Ramos (cell line): ENCODE measurements around the gene C11orf42.

ENCODE experiments used
- in situ Hi-C: fragments of 300-500 bp; cut with MboI; formaldehyde crosslinking; loops from one replicate; pipeline ENCODE4 v1.14.3; 2022; ENCODE audit warnings: low sequenced_read_pairs; ENCODE audit not compliant: unreplicated experiment

C11orf42 gene

DNA sequence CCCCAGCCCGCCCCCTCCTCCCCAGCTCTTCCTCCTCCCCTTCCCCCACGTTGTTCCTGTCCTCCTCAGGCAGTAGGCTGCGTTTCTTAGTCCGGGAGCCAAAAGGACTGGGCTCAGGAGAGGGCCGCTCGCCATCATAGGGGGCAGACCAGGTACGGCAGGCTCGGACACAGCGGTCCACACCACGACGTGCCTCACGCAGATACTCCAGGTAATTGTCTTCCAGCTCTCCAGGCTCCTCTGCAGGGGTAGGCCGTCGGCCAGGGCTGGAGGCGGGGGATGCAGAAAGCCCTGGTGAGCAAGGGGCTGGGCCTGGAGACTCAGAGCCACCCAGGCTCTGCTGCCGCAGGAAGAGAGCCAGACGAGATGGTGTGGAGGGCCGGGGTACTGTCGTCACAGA lies 12.4 kb downstream of the C11orf42 start:
- in situ Hi-C loops = no loop called here

DNA sequence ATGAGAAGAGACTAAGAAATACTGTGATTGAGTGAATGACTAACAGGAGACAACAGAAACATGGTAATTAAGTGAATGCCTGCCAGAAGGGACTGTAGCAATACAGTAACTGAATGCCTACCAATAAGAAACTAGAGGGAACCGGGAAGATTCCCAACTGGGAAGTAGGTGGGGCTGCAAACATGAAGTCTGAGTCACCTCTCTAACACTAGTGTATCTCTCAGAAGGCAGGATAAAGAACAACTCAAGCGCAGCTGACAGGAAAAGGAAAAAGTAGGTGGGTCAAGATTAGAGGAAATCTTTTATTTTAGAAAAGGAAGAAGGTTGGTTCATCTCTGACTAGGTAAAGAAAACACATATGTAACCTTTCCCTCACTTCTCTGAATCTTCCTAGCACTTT lies 14.0 kb downstream of the C11orf42 start:
- in situ Hi-C loops = no loop called here

DNA sequence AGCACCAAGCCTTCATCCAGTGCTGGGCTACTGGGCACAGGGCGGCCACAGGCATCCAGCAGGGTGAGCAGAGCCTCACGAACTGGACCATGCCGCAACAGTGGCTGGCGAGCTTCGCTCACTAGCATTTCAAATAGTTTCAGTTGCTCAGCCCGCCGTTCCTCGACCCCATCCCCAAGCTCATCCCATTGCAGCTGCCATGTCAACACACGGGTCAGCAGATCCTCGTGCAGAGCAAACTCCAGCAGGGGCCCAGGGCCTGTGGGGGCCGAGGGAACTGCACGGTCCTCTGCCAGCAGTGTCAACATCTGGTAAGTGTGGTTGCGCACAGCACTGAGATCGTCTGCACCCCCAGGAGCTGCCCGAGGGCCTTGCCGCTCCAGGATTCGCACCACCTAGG lies 18.5 kb downstream of the C11orf42 start:
- in situ Hi-C loops = no loop called here

DNA sequence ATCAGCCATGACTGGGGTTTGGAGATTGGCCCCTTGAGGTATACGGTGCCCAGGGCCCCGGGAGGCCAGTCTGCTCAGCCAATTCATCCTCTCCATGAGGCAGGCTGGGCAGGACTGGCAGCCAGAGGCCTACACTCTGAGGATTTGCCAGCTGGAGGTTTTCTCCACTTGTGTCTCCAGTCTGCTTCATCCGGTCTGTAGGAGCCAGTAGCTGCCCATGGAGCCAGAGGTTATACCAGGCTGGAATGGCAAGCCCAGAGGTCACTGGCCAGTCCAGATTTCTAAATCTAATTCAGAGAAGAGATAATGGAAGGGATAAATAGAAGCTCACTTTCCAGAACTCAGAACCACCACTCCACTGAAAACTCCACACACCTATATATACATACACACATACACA lies 19.1 kb downstream of the C11orf42 start:
- in situ Hi-C loops = no loop called here

DNA sequence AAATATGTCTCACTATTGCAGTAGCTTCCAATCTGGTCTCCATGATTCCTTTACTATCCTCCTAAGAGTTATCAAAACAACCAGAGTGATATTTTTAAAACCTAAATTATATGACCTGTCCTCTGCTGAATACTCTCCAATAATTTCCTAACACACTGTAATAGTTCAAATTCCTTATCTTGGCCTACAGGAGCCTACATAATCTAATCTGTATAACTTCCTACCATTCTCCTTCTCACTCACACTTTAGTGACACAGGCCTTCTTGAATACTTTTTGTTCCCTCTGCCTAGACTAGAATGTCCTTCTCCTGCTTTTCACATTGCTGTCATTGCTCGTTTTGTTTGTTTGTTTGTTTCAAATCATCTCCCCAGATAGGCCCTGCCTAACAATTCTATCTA lies 19.7 kb downstream of the C11orf42 start:
- in situ Hi-C loops = no loop called here

DNA sequence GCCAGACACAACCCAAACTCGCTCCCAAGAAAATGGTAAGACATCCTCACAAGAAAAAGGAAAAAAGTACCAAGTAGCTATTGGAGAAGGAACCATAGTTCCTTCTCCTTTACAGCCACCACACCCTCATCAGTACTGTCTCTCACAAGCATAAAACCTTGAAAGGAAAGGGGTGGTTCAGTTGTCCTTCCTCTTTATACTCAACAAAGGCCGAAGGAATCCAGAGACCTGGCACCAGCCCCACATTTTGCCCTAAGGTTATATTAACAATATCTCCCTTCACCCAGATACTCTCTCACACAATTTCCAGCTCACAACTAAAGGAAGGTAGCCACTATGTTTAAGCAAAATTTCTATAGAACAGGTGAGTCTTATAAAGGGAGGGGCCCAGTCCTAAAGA lies 20.5 kb downstream of the C11orf42 start:
- in situ Hi-C loops = no loop called here

DNA sequence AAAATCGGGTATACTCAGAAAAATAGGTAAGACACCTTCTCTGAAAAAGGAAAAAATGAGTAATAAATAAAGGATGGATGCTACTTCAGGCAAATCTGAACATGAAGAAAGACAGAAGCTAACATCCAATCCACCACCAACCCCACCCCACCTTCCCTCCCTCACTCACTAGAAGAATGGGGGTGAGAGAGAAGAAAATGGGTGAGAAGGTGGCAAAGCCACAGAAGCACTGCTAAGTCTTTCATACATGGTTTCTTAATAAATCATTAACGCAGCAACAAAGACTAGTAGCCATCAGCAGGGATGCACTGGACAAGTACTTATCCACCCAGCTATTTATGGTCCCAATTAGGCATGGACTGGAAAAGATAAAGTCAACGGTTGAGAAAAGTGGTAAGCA lies 23.2 kb downstream of the C11orf42 start:
- in situ Hi-C loops = no loop called here

DNA sequence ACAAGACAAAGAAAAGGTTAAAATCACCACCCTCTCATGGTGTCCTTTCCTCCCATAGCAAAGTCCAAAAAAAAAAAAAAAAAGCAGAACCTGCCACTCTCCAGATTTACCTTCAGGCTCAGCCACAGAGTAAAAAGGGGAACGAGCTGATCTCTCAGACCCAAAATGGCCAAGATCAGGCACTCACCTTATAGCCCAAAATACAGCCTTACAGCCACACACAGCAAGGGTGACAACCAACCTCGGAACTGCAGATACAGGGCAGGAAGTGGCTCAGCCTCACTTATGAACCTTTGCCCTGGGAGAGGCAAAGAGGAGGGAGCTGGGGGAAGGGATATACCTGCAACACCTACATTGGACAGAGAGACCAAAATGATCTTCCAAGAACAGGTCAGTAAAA lies 24.6 kb downstream of the C11orf42 start:
- in situ Hi-C loops = no loop called here

DNA sequence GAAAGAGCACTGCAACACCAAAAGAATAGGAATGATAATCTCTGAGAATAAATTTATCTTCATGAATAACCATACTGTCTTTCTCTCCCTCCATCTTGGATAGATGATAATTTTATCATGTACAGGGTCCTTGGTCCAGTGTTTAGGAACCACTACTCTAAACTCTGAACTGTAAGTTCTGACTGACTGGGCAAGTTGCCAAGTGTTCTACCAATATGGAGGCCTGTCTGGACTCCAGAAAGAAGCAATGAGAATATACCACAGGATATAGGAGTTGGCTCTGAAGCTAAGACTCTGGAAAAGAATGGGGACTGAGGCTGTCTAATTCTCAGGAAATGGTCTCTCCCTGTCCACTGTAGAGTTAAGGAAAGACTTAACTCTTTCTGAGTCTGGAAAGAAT lies 27.5 kb downstream of the C11orf42 start:
- in situ Hi-C loops = no loop called here

DNA sequence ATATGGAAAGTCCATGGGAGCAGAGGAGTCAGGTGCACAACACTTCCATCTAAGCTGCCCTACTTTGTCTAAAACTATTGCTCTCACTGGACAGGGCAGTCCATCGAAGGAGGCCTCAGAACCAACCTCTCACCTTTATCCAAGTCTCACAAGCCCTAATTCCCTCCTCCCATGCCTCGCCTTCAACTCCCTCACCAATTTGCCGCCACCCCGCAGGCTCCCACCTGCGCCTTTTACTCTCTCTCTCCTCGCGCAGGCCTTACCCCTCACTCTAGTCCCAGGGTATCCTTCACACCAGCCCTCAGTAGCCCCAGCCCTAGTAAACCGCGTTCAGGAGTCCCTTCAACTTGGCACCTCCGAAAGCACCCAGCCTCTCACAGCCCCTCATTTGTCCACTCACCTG lies 28.6 kb downstream of the C11orf42 start:
- in situ Hi-C loops = no loop called here

DNA sequence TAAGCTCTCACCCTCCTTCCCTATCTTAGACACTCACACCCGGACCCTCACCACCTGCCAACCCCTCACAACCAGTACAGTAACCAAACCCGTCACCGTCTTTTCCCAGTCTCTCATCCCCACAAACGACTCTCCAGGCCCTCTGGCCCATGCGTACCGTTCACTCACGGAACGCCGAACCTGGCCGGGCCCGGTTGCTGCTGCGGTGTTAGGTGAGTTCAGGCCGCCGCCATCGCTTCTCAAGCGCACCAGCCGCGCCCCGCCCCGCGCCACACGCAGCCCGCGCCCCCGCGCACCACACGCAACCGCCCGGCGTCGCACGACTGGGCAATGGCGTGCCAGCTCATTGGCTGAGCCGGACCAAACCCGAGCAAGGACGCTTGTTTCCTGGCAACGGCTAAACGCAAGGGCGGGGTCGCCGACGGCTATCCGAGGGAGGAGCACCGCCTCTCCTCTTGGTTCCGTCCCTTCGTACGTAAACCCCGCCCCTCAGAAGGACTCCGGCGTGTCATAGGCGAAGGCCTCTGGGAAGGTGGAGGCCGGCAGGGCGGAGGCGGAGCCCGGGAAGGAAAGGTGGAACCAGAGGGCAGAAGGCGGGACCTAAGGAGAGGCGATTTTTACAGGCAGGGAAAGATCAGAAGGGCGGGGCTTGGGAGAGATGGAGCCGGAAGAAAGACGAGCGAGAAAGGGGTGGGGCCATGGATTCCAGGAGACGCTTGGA lies 29.2 kb downstream of the C11orf42 start, which contains the start of gene FHIP1B:
Gene FHIP1B, minus strand, starts transcription at position 250 of the 721 bp plus-strand sequence. CDS start 10,120 bp downstream, outside the sequence.
- in situ Hi-C loops = no loop called here

DNA sequence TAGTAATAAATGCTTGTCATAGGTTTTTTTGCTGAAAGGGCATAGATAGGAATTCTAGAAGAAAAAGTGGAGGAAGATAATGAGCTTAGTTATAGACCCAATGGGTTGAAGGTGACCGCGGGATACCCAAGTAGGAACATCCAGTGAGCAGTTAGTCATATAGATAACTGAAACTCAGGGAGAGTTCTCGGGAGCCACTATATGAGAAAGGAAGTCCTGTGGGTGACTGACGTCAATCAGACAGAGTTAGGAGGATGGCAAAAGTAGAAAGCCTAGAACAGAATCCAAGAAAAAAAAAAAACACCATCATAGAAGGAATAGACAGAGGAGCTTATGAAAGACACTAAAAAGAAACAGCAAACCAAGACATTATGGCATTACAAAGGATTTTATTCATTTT lies 31.9 kb downstream of the C11orf42 start:
- in situ Hi-C loops = no loop called here

DNA sequence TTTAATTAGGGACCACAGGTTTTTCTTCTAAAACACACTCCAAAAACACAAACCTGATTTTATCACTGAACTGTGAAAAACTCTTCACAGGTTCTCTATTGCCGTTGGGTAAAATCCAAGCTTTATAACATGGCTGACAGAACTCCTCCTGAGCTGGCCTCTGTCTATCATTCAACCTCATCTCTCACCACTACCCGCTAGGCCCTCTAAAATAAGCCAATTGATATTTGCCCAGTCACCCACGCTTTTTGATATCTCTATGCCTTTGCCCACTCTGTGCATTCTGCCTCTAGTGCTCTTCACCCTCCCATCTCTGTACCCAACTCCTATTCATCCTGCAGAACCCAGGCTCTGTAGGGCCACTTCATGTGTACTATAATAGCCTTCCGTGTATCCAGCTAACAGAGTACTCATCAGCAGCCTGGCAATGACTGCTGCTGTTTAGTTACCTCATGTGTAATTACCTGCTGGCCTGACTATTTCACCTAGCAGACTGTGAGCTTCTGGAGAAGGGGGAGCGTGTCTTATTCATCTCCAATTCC lies 32.5 kb downstream of the C11orf42 start:
- in situ Hi-C loops = no loop called here

DNA sequence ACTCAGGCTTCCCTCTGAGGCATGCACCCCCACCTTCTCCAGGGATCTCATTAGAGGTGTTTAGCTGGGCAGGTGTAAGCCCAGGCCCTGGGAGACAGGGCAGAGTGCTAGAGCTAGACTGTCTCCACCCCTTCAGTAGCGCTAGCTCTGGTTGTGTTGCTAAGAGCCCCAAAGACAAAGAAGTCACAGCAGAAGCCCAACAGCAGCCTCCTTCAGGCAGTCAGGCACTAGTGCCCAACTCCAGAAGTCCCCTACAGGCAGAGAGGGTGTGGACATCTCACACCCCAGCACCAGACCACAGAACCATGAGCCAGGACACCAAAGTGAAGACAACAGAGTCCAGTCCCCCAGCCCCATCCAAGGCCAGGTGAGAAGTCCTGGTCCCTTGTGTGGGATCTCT lies 33.5 kb downstream of the C11orf42 start, which contains the start of gene CNGA4:
Gene CNGA4, plus strand, starts transcription at position 188 of the 400 bp plus-strand sequence. Its CDS starts 118 bp downstream, at position 306.
- in situ Hi-C loops = no loop called here

DNA sequence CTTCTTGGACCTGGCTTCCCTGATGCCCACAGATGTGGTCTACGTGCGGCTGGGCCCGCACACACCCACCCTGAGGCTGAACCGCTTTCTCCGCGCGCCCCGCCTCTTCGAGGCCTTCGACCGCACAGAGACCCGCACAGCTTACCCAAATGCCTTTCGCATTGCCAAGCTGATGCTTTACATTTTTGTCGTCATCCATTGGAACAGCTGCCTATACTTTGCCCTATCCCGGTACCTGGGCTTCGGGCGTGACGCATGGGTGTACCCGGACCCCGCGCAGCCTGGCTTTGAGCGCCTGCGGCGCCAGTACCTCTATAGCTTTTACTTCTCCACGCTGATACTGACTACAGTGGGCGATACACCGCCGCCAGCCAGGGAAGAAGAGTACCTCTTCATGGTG lies 34.8 kb downstream of the C11orf42 start:
- in situ Hi-C loops = loop anchor here (10.0 kb wide), 1 partner anchor 115 kb away; no protein-coding TSS in a partner anchor

DNA sequence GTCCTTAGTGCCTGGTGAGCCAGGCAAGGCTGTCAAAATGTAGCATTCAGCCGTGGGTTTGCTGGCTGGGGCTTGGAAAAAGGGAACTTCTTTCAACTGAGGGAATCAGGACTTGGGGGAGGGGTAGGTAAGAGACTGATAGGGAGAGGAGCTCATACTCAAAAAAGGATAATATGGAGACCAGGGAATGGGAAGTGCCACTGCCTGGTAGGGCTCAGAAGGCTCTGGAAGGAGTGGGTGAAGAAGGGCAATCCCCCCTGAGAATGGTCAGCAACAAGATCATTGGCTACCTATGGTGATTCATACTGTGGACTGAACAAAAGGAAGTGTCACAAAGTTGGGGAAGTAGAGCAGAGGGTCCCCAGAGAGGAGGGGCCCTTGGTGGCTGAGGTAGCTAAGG lies 35.4 kb downstream of the C11orf42 start:
- in situ Hi-C loops = loop anchor here (10.0 kb wide), 1 partner anchor 114 kb away; no protein-coding TSS in a partner anchor

DNA sequence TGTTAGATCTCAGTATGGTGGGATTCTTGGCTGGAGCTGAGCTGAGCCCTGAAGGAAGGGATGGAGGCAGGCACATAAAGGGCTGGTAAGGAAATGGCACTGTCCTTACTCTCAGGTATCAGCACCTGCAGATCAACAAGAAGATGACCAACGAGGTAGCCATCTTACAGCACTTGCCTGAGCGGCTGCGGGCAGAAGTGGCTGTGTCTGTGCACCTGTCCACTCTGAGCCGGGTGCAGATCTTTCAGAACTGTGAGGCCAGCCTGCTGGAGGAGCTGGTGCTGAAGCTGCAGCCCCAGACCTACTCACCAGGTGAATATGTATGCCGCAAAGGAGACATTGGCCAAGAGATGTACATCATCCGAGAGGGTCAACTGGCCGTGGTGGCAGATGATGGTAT lies 36.0 kb downstream of the C11orf42 start:
- in situ Hi-C loops = loop anchor here (10.0 kb wide), 1 partner anchor 113 kb away; no protein-coding TSS in a partner anchor

DNA sequence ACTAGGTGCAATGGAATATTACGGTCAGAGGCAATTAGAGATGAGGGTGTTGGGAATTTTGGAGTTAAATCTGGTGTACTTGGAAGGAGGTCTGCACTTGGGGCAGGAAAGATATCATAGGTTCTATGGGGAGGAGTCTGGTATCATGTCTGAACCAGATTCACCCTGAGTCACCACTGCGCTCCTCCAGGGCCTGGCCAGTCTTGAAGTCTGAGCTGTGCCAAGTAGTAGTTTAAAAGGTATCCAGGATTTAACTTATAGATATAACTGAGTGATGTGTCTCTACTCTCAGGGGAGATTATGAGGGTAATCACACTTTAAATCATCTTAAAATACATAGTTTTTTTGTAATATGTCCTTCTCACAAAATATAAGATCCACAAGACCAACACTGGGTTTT lies 40.2 kb downstream of the C11orf42 start:
- in situ Hi-C loops = loop anchor here (10.0 kb wide), 1 partner anchor 109 kb away; no protein-coding TSS in a partner anchor

DNA sequence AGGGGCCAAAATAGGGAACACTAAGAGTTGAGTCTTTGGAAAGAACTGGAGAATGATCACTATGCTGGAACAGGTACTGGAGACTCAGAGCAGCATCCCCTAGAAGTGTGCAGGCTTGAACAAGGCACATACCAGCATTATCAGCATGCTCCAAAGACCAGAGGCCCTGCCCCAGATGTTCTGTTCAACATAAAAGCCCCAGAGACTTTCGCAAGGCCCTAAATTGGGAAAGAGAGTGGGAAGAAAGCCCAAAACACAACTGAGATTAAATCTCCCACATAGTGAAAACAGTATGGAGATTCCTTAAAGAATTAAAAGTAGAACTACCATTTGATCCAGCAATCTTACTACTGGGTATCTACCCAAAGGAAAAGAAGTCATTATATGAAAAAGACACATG lies 42.9 kb downstream of the C11orf42 start:
- in situ Hi-C loops = loop anchor here (10.0 kb wide), 1 partner anchor 107 kb away; no protein-coding TSS in a partner anchor

DNA sequence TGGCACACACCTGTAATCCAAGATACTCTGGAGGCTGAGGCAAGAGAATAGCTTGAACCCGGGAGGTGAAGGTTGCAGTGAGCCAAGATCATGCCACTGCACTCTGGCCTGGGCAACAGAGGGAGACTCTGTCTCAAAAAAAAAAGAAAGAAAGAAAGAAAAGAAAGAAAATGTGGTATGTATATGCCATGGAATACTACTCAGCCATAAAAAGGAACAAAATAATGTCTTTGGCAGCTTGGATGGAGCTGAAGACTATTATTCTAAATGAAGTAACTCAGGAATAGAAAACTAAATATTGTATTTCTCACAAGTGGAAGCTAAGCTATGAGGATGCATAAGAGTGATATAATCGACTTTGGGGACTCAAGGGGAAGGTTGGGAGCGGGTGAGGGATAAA lies 43.5 kb downstream of the C11orf42 start:
- in situ Hi-C loops = loop anchor here (10.0 kb wide), 1 partner anchor 106 kb away; no protein-coding TSS in a partner anchor

DNA sequence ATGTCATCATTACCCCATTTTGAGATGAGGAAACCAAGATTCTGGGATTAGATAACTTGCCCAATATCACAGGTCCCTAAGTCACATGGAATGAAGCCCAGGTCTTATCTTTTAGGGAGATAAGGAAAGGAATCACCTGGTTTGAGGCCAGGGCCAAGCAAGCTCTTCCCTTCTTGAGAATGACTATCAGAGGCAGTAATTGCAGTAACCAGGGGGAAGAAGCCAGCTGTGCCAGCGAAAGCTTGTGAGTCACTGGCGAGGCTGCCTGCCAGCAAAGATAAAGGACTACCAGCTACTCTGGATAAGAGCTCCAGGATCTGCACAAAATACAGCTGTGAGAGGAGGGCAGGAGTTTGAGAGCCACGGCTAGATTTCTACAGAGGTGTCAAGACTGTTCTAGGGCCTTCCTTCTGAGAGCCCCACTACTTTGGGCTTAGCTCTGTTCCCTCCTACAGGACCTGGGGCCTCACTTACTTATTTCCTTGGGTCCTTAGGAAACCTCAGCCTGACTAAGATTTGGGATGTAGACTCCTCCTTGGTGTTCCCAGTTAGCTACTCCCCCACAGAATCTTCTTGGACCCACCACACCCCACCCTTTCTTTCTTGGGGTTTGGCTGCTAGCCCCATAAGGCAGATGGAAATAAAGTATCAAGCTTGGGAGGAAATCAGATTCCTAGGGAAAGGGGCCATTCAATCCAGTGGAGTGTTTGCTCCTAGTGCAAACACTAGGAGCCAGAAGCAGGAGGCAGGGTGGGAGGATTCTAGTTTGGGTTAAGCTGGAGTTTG lies 44.6 kb downstream of the C11orf42 start:
- in situ Hi-C loops = loop anchor here (10.0 kb wide), 1 partner anchor 105 kb away; no protein-coding TSS in a partner anchor
